Measurements from ENCODE around the gene ADNP.

GRCh38 chr20:50883856-50884255 lies 47.4 kb downstream of the ADNP start:
- TF ChIP-seq, protein P1, sequence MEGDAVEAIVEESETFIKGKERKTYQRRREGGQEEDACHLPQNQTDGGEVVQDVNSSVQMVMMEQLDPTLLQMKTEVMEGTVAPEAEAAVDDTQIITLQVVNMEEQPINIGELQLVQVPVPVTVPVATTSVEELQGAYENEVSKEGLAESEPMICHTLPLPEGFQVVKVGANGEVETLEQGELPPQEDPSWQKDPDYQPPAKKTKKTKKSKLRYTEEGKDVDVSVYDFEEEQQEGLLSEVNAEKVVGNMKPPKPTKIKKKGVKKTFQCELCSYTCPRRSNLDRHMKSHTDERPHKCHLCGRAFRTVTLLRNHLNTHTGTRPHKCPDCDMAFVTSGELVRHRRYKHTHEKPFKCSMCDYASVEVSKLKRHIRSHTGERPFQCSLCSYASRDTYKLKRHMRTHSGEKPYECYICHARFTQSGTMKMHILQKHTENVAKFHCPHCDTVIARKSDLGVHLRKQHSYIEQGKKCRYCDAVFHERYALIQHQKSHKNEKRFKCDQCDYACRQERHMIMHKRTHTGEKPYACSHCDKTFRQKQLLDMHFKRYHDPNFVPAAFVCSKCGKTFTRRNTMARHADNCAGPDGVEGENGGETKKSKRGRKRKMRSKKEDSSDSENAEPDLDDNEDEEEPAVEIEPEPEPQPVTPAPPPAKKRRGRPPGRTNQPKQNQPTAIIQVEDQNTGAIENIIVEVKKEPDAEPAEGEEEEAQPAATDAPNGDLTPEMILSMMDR (conservative IDR thresholded peaks at IDR 0.05) = no peak
- no peak for TF ChIP-seq ZFX (IDR thresholded peaks at IDR 0.05)

Data from C4-2B (cell line).